Left renal cortex interstitium (tissue), 4 donors: Measurements from ENCODE around the gene TSKS. TPM values are rescaled to one million over a fixed set of nuclear protein-coding genes. Genes with fewer than 3 reads are reported as not detected.
A peak's percentile ranks its signal among the peaks of the same experiment; 100 is the strongest.

Experiments
- DNase-seq, 4 donors: peaks; one replicate each; pipeline ENCODE4 v3.0.0-alpha.2; 2013; ENCODE audit warnings: low read depth in 4 of 4, low spot score in 2 of 4, missing footprints in 1 of 4
- polyA plus RNA-seq, 4 donors: library from polyadenylated mRNA; unstranded; fragments of 120-200 nt; gene quantifications; one replicate each; pipeline ENCODE4 v1.2.1, GENCODE V29; 2013; ENCODE audit not compliant: insufficient read length in 4 of 4

TSKS gene
- polyA plus RNA-seq, 4 donors: 0.14 TPM; not detected in 2

- no peak for DNase-seq
These were observed 4.3 kb upstream of the TSKS start for GRCh38 chr19:49767381-49767780.

- DNase-seq: no peak
These were observed 3.8 kb upstream of the TSKS start, which contains the start of gene AP2A1 for GRCh38 chr19:49766930-49767299. Gene AP2A1, plus strand, starts transcription at chr19:49767001. Its CDS starts 133 bp downstream, at chr19:49767134.

GRCh38 chr19:49766007-49766929 lies 3.2 kb upstream of the TSKS start:
- DNase-seq: peak; percentile 98 to 100 (median 100)

- DNase-seq: no peak
These were observed 1.2 kb upstream of the TSKS start for GRCh38 chr19:49764341-49764740.

- no peak for DNase-seq
These were observed 1.3 kb downstream of the TSKS start for GRCh38 chr19:49761625-49762311.

GRCh38 chr19:49761249-49761624 lies 1.9 kb downstream of the TSKS start:
- no peak for DNase-seq

- no peak for DNase-seq
These were observed 4.8 kb downstream of the TSKS start for GRCh38 chr19:49758292-49758691.

- DNase-seq: no peak
These were observed 7.2 kb downstream of the TSKS start for GRCh38 chr19:49755956-49756355.

GRCh38 chr19:49752701-49753100 lies 10.4 kb downstream of the TSKS start:
- no peak for DNase-seq

- DNase-seq: no peak
These were observed 13.3 kb downstream of the TSKS start for GRCh38 chr19:49749771-49750170.

GRCh38 chr19:49749055-49749716 lies 13.9 kb downstream of the TSKS start:
- no peak for DNase-seq

- DNase-seq: no peak
These were observed 16.7 kb downstream of the TSKS start for GRCh38 chr19:49746206-49746958.

GRCh38 chr19:49744946-49745381 lies 18.1 kb downstream of the TSKS start:
- no peak for DNase-seq

- DNase-seq: no peak
These were observed 21.8 kb downstream of the TSKS start for GRCh38 chr19:49741210-49741844.

- DNase-seq: no peak
These were observed 23.2 kb downstream of the TSKS start for GRCh38 chr19:49739933-49740332.

GRCh38 chr19:49739098-49739497 lies 24.0 kb downstream of the TSKS start:
- DNase-seq: no peak

GRCh38 chr19:49738268-49738667 lies 24.8 kb downstream of the TSKS start:
- DNase-seq: no peak

- DNase-seq: no peak
These were observed 32.9 kb downstream of the TSKS start for GRCh38 chr19:49730166-49730565.

- DNase-seq: peak in 1 of 4 donors; percentile 12
These were observed 35.7 kb downstream of the TSKS start for GRCh38 chr19:49727217-49728030.
